ENCODE measurements around the gene LMO1.

GRCh38 chr11:8309311-8309710 lies 45.6 kb upstream of the LMO1 start:
- TF ChIP-seq CTCF (IDR thresholded peaks at IDR 0.05) (no peak), EP300 (IDR thresholded peaks at IDR 0.05) (no peak), POLR2AphosphoS5 (IDR thresholded peaks at IDR 0.05) (no peak), POLR2A (IDR thresholded peaks at IDR 0.05) (no peak)

Data from suprapubic skin (tissue), 4 donors.